GM12891 (cell line): ENCODE results near the gene ZNF783.
"Not testable (repeated sequence)": the region's sequence is repeated elsewhere in the genome, so short reads cannot be mapped to it uniquely, and the experiment has no call there.

Experiments
- DNase-seq: peaks from one replicate; pipeline ENCODE4 v3.0.0; 2011; ENCODE audit warnings: low spot score; ENCODE audit not compliant: insufficient read length
- FAIRE-seq: peaks from 2 replicates; lab custom pipeline; 2011; peaks lifted over from hg19 to GRCh38; lab: Jason Lieb, UNC
- PAX5 ChIP-seq: IDR thresholded peaks from 2 replicates; pipeline ENCODE4 v1.6.1; 2011; ENCODE audit warnings: low read length, moderate library complexity, mild to moderate bottlenecking; ENCODE audit not compliant: insufficient read depth, severe bottlenecking
- POLR2A ChIP-seq: IDR thresholded peaks from 2 replicates; pipeline ENCODE4 v1.6.1; 2011; ENCODE audit warnings: low read depth, low read length, control low read depth
- POLR2AphosphoS5 ChIP-seq: IDR thresholded peaks from 2 replicates; pipeline ENCODE4 v1.6.1; 2011; ENCODE audit warnings: low read depth, low read length, control low read depth
- POU2F2 ChIP-seq: IDR thresholded peaks from 2 replicates; pipeline ENCODE4 v1.6.1; 2011; ENCODE audit warnings: low read depth, mild to moderate bottlenecking, control low read depth, low read length, moderate library complexity
- SPI1 ChIP-seq: IDR thresholded peaks from 2 replicates; pipeline ENCODE4 v1.6.1; 2011; ENCODE audit warnings: low read depth, low read length, control low read depth
- TAF1 ChIP-seq: IDR thresholded peaks from 2 replicates; pipeline ENCODE4 v1.6.1; 2011; ENCODE audit warnings: low read depth, low read length, control low read depth

ZNF783 gene

GRCh38 chr7:149255174-149255573, 6.8 kb upstream of the ZNF783 start:
- no peak for TF ChIP-seq POLR2A
- no peak for TF ChIP-seq PAX5
- no peak for TF ChIP-seq POU2F2
- no peak for TF ChIP-seq SPI1
- no peak for TF ChIP-seq POLR2AphosphoS5
- TF ChIP-seq TAF1, result no peak
- no peak for FAIRE-seq
- no peak for DNase-seq

GRCh38 chr7:149256568-149256967, 5.4 kb upstream of the ZNF783 start:
- no peak for TF ChIP-seq PAX5
- TF ChIP-seq POU2F2, result no peak
- TF ChIP-seq POLR2AphosphoS5, result no peak
- TF ChIP-seq TAF1, result no peak
- no peak for TF ChIP-seq SPI1
- TF ChIP-seq POLR2A, result no peak
- no peak for DNase-seq

GRCh38 chr7:149257146-149257545, 4.8 kb upstream of the ZNF783 start:
- FAIRE-seq (no peak), DNase-seq (no peak)
- TF ChIP-seq PAX5 (no peak), POLR2A (no peak), POU2F2 (no peak), TAF1 (no peak), SPI1 (no peak), POLR2AphosphoS5 (no peak)

More at GRCh38 chr7:149256568-149256967, 5.4 kb upstream of the ZNF783 start:
- FAIRE-seq, result no peak

GRCh38 chr7:149261316-149261828, 624 bp upstream of the ZNF783 start:
- TF ChIP-seq POLR2A (no peak), POLR2AphosphoS5 (no peak), TAF1 (no peak)
- FAIRE-seq, result peak; percentile 13
- DNase-seq, result no peak

- FAIRE-seq (no peak), DNase-seq (no peak)
- TF ChIP-seq TAF1 (no peak), PAX5 (no peak), SPI1 (no peak), POLR2A (no peak), POLR2AphosphoS5 (no peak), POU2F2 (no peak)
Observed at GRCh38 chr7:149266451-149266850, 4.5 kb downstream of the ZNF783 start.

- DNase-seq (no peak), FAIRE-seq (no peak)
- TF ChIP-seq POU2F2 (no peak), SPI1 (no peak), POLR2A (no peak)
Observed at GRCh38 chr7:149267733-149268132, 5.7 kb downstream of the ZNF783 start.

GRCh38 chr7:149274424-149274823, 12.4 kb downstream of the ZNF783 start:
- FAIRE-seq, DNase-seq: not testable (repeated sequence)

- DNase-seq (no peak), FAIRE-seq (no peak)
- TF ChIP-seq POLR2A (no peak), SPI1 (no peak)
Observed at GRCh38 chr7:149277871-149278270, 15.9 kb downstream of the ZNF783 start.

GRCh38 chr7:149278396-149278795, 16.4 kb downstream of the ZNF783 start:
- TF ChIP-seq POU2F2, result no peak
- no peak for TF ChIP-seq TAF1
- no peak for TF ChIP-seq SPI1
- no peak for TF ChIP-seq POLR2AphosphoS5
- no peak for TF ChIP-seq PAX5
- TF ChIP-seq POLR2A, result no peak
- DNase-seq (no peak), FAIRE-seq (no peak)

GRCh38 chr7:149279111-149279743, 17.2 kb downstream of the ZNF783 start:
- TF ChIP-seq POLR2AphosphoS5 (no peak), SPI1 (no peak), POU2F2 (no peak), PAX5 (no peak), TAF1 (no peak), POLR2A (no peak)

GRCh38 chr7:149280151-149280550, 18.2 kb downstream of the ZNF783 start:
- DNase-seq, result no peak
- no peak for TF ChIP-seq TAF1
- TF ChIP-seq SPI1, result no peak
- no peak for TF ChIP-seq POLR2AphosphoS5
- no peak for TF ChIP-seq POU2F2
- TF ChIP-seq POLR2A, result no peak
- TF ChIP-seq PAX5, result no peak
- FAIRE-seq, result no peak

More at GRCh38 chr7:149279111-149279743, 17.2 kb downstream of the ZNF783 start:
- FAIRE-seq, result no peak
- DNase-seq, result no peak
